ENCODE data around the gene CERS6. TPM values are rescaled to one million over a fixed set of nuclear protein-coding genes. Genes with fewer than 3 reads are reported as not detected.

CERS6 gene
- total and polyA plus RNA-seq, 4 donors, result 4.3 to 25.8 (median 13.6) TPM

GRCh38 chr2:168510125-168510756 is 54.2 kb downstream of the CERS6 start:
- Histone ChIP-seq H3K4me1 (ENCODE audit: control insufficient read depth in 5 of 5, insufficient read depth in 5 of 5, low read length in 5 of 5) (peaks cover 0 to 10% (median 0%) of the 10 kb centered on the region in 5 donors), H3K27ac (ENCODE audit: low read depth in 1 of 2, low read length in 1 of 2) (no peak overlapping the region), H3K9me3 (ENCODE audit: control insufficient read depth in 4 of 4, insufficient read depth in 3 of 4, low read length in 3 of 4) (no peaks in the 10 kb centered on the region), H3K27me3 (ENCODE audit: control insufficient read depth in 3 of 3, insufficient read depth in 3 of 3, low read length in 2 of 3) (no peaks in the 10 kb centered on the region), H3K9ac (ENCODE audit: insufficient read depth in 1 of 2, low read length in 2 of 2) (no peak overlapping the region), H3K4me3 (no peak overlapping the region), H3K36me3 (ENCODE audit: control insufficient read depth in 4 of 4, insufficient read depth in 4 of 4, low read length in 4 of 4) (no peaks in the 10 kb centered on the region)
- 82 to 90% methylated on average over 6 of the region's 6 CpGs for WGBS, 2 donors
- ATAC-seq (ENCODE audit: insufficient read depth, low FRiP score) (no peak), DNase-seq (no peak)
- no peak for TF ChIP-seq CTCF (IDR thresholded peaks at IDR 0.05; ENCODE audit: control extremely low read depth, extremely low read depth)

GRCh38 chr2:168514692-168515091 is 58.6 kb downstream of the CERS6 start:
- no peak overlapping the region for H3K9ac ChIP-seq (ENCODE audit: insufficient read depth in 1 of 2, low read length in 2 of 2)
- DNase-seq, result no peak
- WGBS, 2 donors, result 91 to 92% methylated on average over 1 of the region's 1 CpG
- no peaks in the 10 kb centered on the region for H3K9me3 ChIP-seq (ENCODE audit: control insufficient read depth in 4 of 4, insufficient read depth in 3 of 4, low read length in 3 of 4)
- H3K27ac ChIP-seq (ENCODE audit: low read depth in 1 of 2, low read length in 1 of 2), result peak overlapping the region in 1 of 2 donors; percentile 60
- H3K4me1 ChIP-seq (ENCODE audit: control insufficient read depth in 5 of 5, insufficient read depth in 5 of 5, low read length in 5 of 5), result peaks cover 0 to 26% (median 2%) of the 10 kb centered on the region in 5 donors
- H3K27me3 ChIP-seq (ENCODE audit: control insufficient read depth in 3 of 3, insufficient read depth in 3 of 3, low read length in 2 of 3), result no peaks in the 10 kb centered on the region
- ATAC-seq (ENCODE audit: insufficient read depth, low FRiP score), result no peak
- TF ChIP-seq CTCF (IDR thresholded peaks at IDR 0.05; ENCODE audit: control extremely low read depth, extremely low read depth), result no peak
- H3K36me3 ChIP-seq (ENCODE audit: control insufficient read depth in 4 of 4, insufficient read depth in 4 of 4, low read length in 4 of 4), result no peaks in the 10 kb centered on the region
- no peak overlapping the region for H3K4me3 ChIP-seq

GRCh38 chr2:168515502-168515901 is 59.4 kb downstream of the CERS6 start:
- DNase-seq (no peak), ATAC-seq (ENCODE audit: insufficient read depth, low FRiP score) (peak; percentile 41)
- peak overlapping the region in 1 of 2 donors; percentile 67 for H3K27ac ChIP-seq (ENCODE audit: low read depth in 1 of 2, low read length in 1 of 2)
- peaks cover 0 to 26% (median 2%) of the 10 kb centered on the region in 5 donors for H3K4me1 ChIP-seq (ENCODE audit: control insufficient read depth in 5 of 5, insufficient read depth in 5 of 5, low read length in 5 of 5)
- WGBS, 2 donors, result 59 to 80% methylated on average over 2 of the region's 2 CpGs
- no peaks in the 10 kb centered on the region for H3K9me3 ChIP-seq (ENCODE audit: control insufficient read depth in 4 of 4, insufficient read depth in 3 of 4, low read length in 3 of 4)
- H3K9ac ChIP-seq (ENCODE audit: insufficient read depth in 1 of 2, low read length in 2 of 2), result no peak overlapping the region
- no peaks in the 10 kb centered on the region for H3K27me3 ChIP-seq (ENCODE audit: control insufficient read depth in 3 of 3, insufficient read depth in 3 of 3, low read length in 2 of 3)
- no peak for TF ChIP-seq CTCF (IDR thresholded peaks at IDR 0.05; ENCODE audit: control extremely low read depth, extremely low read depth)
- H3K4me3 ChIP-seq, result no peak overlapping the region
- no peaks in the 10 kb centered on the region for H3K36me3 ChIP-seq (ENCODE audit: control insufficient read depth in 4 of 4, insufficient read depth in 4 of 4, low read length in 4 of 4)

GRCh38 chr2:168517816-168518215 is 61.7 kb downstream of the CERS6 start:
- WGBS, 2 donors, result 86 to 91% methylated on average over 7 of the region's 7 CpGs
- Histone ChIP-seq H3K36me3 (ENCODE audit: control insufficient read depth in 4 of 4, insufficient read depth in 4 of 4, low read length in 4 of 4) (no peaks in the 10 kb centered on the region), H3K4me3 (no peak overlapping the region), H3K27ac (ENCODE audit: low read depth in 1 of 2, low read length in 1 of 2) (peak overlapping the region in 1 of 2 donors; percentile 53), H3K4me1 (ENCODE audit: control insufficient read depth in 5 of 5, insufficient read depth in 5 of 5, low read length in 5 of 5) (peaks cover 0 to 34% (median 2%) of the 10 kb centered on the region in 5 donors), H3K9me3 (ENCODE audit: control insufficient read depth in 4 of 4, insufficient read depth in 3 of 4, low read length in 3 of 4) (no peaks in the 10 kb centered on the region), H3K9ac (ENCODE audit: insufficient read depth in 1 of 2, low read length in 2 of 2) (no peak overlapping the region), H3K27me3 (ENCODE audit: control insufficient read depth in 3 of 3, insufficient read depth in 3 of 3, low read length in 2 of 3) (no peaks in the 10 kb centered on the region)
- no peak for TF ChIP-seq CTCF (IDR thresholded peaks at IDR 0.05; ENCODE audit: control extremely low read depth, extremely low read depth)
- ATAC-seq (ENCODE audit: insufficient read depth, low FRiP score) (no peak), DNase-seq (no peak)

All from lung (tissue), 12 donors.